Measurements from ENCODE around the gene TMSB4X. TPM values are rescaled to one million over a fixed set of nuclear protein-coding genes. Genes with fewer than 3 reads are reported as not detected.

The TMSB4X gene
- total RNA-seq, 4 donors from 2014 or later: 3,072 to 3,725 (median 3,326) TPM

- Histone ChIP-seq H3K27me3 (no peaks in the 10 kb centered on the region), H3K27ac (replicated peaks in 1 of 4) (no peak overlapping the region), H3K4me3 (no peak overlapping the region), H3K4me1 (peaks cover 17 to 31% (median 23%) of the 10 kb centered on the region in 4 donors), H3K9me3 (no peaks in the 10 kb centered on the region), H3K36me3 (no peaks in the 10 kb centered on the region)
- DNase-seq (ENCODE audit: extremely low spot score): no peak
- intact Hi-C loops (cut with DNase I): no loop called here
- WGBS: 95% methylated on average over 8 of the region's 8 CpGs
- TF ChIP-seq EP300 (IDR thresholded peaks at IDR 0.05) (no peak), CTCF (IDR thresholded peaks at IDR 0.05) (no peak), POLR2A (IDR thresholded peaks at IDR 0.05; ENCODE audit: low read depth) (no peak), POLR2AphosphoS5 (IDR thresholded peaks at IDR 0.05) (no peak)
These were observed 21.5 kb upstream of the TMSB4X start for GRCh38 chrX:12953420-12953819.

GRCh38 chrX:12954376-12954775 is 20.5 kb upstream of the TMSB4X start:
- peaks cover 16 to 26% (median 22%) of the 10 kb centered on the region in 4 donors for H3K4me1 ChIP-seq
- 91% methylated on average over 9 of the region's 9 CpGs for WGBS
- intact Hi-C loops (cut with DNase I): no loop called here
- no peaks in the 10 kb centered on the region for H3K36me3 ChIP-seq
- no peak for DNase-seq (ENCODE audit: extremely low spot score)
- H3K27me3 ChIP-seq: no peaks in the 10 kb centered on the region
- H3K4me3 ChIP-seq: no peak overlapping the region
- no peak for TF ChIP-seq POLR2AphosphoS5 (IDR thresholded peaks at IDR 0.05)
- no peak for TF ChIP-seq EP300 (IDR thresholded peaks at IDR 0.05)
- no peak for TF ChIP-seq POLR2A (IDR thresholded peaks at IDR 0.05; ENCODE audit: low read depth)
- TF ChIP-seq CTCF (IDR thresholded peaks at IDR 0.05): no peak
- H3K27ac ChIP-seq (replicated peaks in 1 of 4): no peak overlapping the region
- H3K9me3 ChIP-seq: no peaks in the 10 kb centered on the region

GRCh38 chrX:12954981-12955380 is 19.9 kb upstream of the TMSB4X start:
- Histone ChIP-seq H3K27ac (replicated peaks in 1 of 4) (no peak overlapping the region), H3K36me3 (no peaks in the 10 kb centered on the region), H3K4me1 (peaks cover 10 to 20% (median 19%) of the 10 kb centered on the region in 4 donors), H3K9me3 (no peaks in the 10 kb centered on the region), H3K4me3 (no peak overlapping the region), H3K27me3 (no peaks in the 10 kb centered on the region)
- no peak for DNase-seq (ENCODE audit: extremely low spot score)
- WGBS: 57% methylated on average over 4 of the region's 4 CpGs
- intact Hi-C loops (cut with DNase I): no loop called here
- no peak for TF ChIP-seq EP300 (IDR thresholded peaks at IDR 0.05)
- no peak for TF ChIP-seq POLR2AphosphoS5 (IDR thresholded peaks at IDR 0.05)
- no peak for TF ChIP-seq CTCF (IDR thresholded peaks at IDR 0.05)
- no peak for TF ChIP-seq POLR2A (IDR thresholded peaks at IDR 0.05; ENCODE audit: low read depth)

- intact Hi-C loops (cut with DNase I): no loop called here
- no peaks in the 10 kb centered on the region for H3K27me3 ChIP-seq
- H3K4me1 ChIP-seq: peaks cover 9 to 13% (median 11%) of the 10 kb centered on the region in 4 donors
- peak overlapping the region in 1 of 4 donors; percentile 7 for H3K4me3 ChIP-seq
- H3K9me3 ChIP-seq: no peaks in the 10 kb centered on the region
- WGBS: 61% methylated on average over 18 of the region's 20 CpGs
- DNase-seq (ENCODE audit: extremely low spot score): no peak
- TF ChIP-seq POLR2AphosphoS5 (IDR thresholded peaks at IDR 0.05) (no peak), CTCF (IDR thresholded peaks at IDR 0.05) (no peak)
- H3K27ac ChIP-seq (replicated peaks in 1 of 4): peak overlapping the region; percentile 38 to 71 (median 58)
- H3K36me3 ChIP-seq: no peaks in the 10 kb centered on the region
These were observed 18.8 kb upstream of the TMSB4X start for GRCh38 chrX:12955882-12956703.
